HG03354 (cell line): ENCODE measurements around the gene CBLN1.
"Not testable (repeated sequence)": the region's sequence is repeated elsewhere in the genome, so short reads cannot be mapped to it uniquely, and the experiment has no call there.

ENCODE experiments used
- ATAC-seq: cut with Tn5 transposase; IDR thresholded peaks from one replicate; pipeline ENCODE4 v1.9.1; 2021; ENCODE audit warnings: mild to moderate bottlenecking; ENCODE audit not compliant: unreplicated experiment, poor library complexity, severe bottlenecking

Gene CBLN1

DNA sequence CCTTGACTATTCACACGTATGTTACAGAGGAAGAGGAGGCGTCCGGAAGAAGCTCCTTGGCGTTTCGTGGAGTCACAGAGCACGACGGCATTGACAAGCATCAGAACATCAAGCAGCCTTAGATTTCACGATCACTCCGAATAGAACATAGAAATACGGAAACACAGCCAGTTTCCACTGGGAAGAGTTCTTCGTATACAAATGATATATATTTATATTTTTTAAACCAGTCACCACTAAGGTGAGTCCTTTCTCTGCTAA, 3.1 kb downstream of the CBLN1 start:
- ATAC-seq = no peak

GRCh38 chr16:49277766-49278566, 3.7 kb downstream of the CBLN1 start:
- ATAC-seq = no peak

DNA sequence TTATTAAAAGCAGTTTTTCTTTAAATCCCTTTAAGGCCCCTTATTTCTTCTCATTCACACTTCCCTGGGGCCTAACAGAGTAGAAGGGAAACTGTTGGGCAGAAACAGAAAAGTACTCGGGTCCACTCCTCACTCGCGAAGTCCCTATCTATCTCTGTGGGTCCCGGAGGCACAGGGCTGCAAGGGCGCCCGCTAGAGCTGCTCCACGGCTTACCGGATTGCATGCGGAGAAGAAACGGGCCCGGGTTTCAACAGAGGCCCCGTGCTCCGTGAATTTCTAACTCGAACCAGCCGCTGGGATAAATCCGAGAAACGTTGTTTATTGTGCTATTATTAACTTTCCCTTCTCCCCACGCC, 4.3 kb downstream of the CBLN1 start:
- no peak for ATAC-seq

- ATAC-seq = no peak
These were observed 4.8 kb downstream of the CBLN1 start for GRCh38 chr16:49276646-49277385.

DNA sequence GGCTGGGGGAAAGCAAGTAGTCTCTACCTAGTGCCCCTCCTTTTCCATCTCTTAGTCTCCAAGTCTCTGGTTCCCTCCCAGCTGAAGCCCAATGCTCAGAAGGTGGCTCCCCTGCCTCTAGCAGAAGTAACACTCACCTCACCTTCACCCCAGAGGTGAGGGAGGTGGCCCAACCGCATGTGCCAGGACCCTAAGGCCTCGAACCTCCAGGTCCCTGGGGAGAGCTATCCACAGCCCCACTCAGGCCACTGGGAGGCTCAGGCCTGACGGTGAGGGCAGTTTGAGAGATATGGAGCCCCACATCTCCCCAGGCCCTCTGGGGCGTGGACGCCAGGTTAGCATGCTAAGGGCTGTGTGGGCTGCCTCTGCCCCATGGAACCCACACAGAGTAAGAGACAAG, 5.8 kb downstream of the CBLN1 start:
- ATAC-seq = no peak

DNA sequence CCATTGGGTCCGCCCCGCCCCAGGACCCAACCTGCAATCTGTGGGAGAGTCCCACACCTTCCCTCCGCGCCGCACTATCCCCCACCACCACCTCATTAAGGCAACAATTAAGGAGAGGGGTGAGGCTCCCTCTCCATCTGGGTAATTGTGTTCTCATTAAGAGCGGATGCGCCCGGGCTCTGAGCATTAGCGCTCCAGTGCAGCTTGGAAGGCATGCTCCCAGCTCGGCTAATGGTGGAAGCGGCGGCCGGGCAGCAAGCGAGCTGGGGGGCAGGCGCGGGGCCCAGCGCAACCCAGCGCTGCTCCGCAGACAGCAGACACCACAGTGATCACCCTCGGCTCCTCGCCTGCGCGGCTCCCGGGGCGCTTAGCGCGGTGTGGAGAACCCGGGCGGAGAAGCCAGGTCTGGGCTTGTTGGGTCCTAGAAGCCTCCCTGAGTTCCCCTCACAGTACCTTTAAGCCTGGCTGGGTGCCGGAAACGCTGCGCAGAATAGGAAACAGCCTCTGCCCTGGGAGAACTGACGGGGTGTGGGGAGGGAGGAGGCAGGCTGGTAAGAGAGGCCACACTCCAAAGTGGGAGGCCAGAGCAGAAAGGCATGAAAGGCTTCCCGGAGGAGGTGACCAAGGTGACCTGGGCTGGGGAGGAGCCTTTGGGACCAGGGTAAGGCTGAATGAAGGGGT, 6.4 kb downstream of the CBLN1 start:
- no peak for ATAC-seq

GRCh38 chr16:49274591-49274990, 7.0 kb downstream of the CBLN1 start:
- ATAC-seq = no peak

DNA sequence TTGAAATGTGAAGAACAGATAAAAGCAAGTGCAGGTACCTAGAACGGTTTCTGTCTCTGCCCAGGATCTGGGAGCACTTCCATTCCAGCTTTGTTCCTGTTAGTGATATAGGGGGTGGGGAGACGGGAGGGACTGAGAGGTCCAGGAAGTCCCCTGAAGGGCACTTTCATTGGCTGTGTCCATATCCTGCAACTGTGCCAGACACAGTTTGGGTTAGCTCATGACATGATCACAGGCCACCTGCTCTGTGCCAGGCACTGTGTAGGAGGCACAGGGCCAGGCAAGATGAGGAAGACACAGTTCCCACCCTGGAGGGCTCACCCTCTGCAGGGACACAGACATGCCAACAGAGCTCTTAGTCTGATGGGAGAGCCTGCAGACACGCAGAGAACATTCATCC, 7.9 kb downstream of the CBLN1 start:
- no peak for ATAC-seq

- no peak for ATAC-seq
These were observed 10.3 kb downstream of the CBLN1 start for GRCh38 chr16:49271363-49271762.

DNA sequence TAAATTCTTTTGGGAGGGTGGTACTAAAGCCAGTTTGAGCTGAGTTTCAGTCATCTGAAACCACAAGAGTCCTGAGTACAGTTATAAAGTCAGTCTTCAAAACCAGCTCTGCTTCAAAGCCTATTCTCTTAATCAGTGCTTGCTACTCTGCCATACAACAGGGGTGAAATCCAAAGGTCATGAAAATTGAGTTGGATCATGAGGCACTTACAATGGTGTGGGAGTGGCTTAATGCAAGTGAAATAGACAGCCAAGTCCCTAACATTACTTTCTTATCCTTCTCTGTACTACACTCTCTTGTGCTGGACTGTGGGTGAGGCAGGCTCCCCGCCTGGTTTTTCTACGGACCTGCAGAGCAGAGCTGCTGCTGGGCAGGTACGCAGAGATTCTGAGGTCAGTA, 12.4 kb downstream of the CBLN1 start:
- ATAC-seq = no peak

GRCh38 chr16:49268667-49269066, 13.0 kb downstream of the CBLN1 start:
- ATAC-seq = no peak

- ATAC-seq = no peak
These were observed 19.1 kb downstream of the CBLN1 start for GRCh38 chr16:49262501-49262900.

DNA sequence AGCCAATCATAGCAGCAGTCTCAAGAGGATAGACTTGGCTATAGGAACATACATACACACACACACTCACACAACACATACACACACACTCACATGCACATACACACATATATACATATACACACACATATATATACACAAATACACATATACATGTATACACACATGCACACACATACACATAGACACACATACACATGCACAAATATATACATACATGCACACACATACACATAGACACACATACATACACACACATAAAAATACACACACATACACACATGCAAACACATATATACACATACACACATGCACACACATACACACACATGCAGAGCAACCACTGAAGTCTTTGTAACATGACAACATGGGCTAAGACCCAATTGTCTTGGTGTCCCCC, 19.7 kb downstream of the CBLN1 start:
- no peak for ATAC-seq

DNA sequence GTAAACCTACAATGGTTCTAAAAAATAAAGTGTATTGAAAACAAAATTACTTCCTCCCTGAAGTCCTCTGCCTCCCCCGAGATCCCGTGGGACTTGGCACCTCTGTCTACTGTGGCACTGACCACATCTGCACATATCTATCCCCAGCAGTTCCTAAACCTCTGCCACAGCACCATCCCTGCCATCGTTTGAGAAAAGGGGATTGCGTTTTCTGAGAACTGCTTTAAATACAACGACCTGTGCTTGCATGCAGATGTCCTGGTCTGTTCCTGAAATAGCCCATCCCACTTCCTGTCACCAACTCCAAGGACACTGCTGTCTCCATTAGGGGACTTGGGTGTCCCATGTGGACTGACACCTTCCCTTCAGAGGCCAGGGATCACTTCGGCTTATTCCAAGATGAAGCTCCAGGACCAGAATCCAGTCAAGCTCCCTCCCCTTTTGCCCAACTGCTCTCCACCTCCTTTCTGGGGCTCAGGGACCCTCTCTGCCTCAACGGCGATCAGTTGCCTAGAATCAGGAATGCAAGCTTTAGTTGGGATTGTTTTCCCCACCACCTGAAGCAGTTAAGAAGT, 20.6 kb downstream of the CBLN1 start:
- no peak for ATAC-seq

DNA sequence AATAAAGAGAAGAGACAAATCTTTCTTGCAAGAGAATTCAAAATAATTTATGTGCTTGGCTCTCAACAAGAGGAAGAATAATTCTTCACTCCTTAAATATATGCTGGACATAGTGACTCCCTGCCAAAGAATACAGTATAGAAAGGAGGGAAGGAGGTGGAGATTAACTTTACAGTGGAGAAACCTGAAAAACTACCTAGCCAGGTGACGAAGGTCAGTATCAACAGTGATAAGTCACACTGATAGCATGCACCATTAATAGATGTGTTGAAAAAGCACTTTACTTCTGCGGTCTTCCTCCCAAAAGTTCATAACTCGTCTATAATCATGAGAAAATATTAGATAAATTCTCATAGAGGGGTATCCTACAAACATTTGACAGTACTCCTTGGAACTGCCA, 21.4 kb downstream of the CBLN1 start:
- no peak for ATAC-seq

DNA sequence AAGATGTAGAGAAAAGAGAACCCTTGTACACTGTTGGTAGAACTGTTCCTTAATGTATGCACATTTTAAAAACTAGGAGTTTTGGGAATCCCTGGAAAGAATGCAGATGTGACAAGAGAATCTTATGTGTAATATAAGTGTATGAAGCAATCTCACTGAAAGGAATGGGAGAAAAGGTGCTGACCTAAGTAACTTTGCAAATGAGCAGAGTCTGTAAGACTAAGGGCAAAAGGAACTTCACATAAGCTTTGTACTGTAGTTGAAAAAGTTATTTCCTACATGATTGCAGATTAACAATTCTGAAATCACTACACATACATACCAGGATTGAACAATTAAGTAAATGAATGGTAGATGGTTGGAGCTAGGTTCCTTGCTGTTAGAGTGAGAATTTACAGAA, 22.3 kb downstream of the CBLN1 start:
- no peak for ATAC-seq

DNA sequence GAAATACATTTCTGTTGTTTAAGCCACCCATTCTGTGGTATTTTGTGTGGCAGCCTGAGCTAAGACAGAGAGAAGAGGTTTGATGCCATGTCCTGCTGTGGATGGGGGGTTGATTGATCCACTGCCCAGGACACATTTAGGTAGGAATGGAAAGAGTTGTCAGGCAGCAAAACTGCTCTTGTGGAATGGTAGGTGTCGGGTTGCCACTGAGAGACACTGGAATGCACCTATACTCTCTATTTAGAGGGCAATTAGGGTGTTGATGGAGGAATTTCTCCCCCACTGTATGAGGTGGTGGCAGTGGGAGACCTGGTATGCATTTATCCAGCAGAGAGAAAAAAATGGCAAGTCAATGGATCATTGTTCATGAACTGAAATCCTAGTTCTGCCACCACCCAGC, 30.9 kb downstream of the CBLN1 start:
- ATAC-seq = no peak

GRCh38 chr16:49248227-49248626, 33.4 kb downstream of the CBLN1 start:
- no peak for ATAC-seq

- ATAC-seq = no peak
These were observed 45.4 kb downstream of the CBLN1 start for GRCh38 chr16:49236216-49236615.

DNA sequence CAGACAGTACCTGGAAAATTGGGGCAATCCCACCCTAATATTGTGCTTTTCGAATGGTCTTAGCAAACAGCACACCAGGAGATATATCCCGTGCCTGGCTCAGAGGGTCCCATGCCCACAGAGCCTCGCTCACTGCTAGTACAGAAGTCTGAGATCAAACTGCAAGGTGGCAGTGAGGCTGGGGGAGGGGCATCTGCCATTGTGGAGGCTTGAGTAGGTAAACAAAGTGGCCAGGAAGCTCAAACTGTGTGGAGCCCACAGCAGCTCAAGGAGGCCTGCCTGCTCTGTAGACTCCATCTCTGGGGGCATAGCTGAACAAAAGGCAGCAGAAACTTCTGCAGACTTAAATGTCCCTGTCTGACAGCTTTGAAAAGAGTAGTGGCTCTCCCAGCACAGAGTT, 53.3 kb downstream of the CBLN1 start:
- not testable (repeated sequence) for ATAC-seq
